ENCODE data around the gene STK11. TPM values are rescaled to one million over a fixed set of nuclear protein-coding genes. Genes with fewer than 3 reads are reported as not detected.

The STK11 gene
- polyA plus RNA-seq, 1 donor from 2014 or later, result 51.6 TPM

DNA sequence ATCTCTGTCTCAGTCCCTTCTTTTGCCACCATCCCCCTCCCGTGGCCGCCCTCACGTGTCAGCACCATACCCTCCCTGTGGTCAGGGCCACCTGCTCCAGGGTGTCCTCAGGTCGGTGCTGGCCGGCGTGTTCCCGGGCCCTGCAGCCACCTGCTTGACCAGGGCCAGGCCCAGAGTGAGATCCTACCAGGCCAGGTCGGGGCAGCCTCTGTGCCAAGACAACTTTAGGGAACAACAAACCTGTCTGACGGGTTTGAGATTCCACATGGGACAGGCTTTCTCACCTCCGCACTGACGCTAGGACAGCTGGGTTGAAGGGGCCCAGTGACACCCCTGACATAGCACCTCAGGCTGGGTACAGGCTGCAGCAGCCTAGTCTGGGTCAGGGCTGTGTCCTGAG lies 24.0 kb upstream of the STK11 start:
- H3K4me3 ChIP-seq (ENCODE audit: low read length), result no peak overlapping the region
- H2AFZ ChIP-seq (ENCODE audit: low read depth, low read length), result no peak overlapping the region
- no peak for TF ChIP-seq SMC3 (conservative IDR thresholded peaks at IDR 0.05; ENCODE audit: poor library complexity)
- TF ChIP-seq POLR2AphosphoS5 (IDR thresholded peaks at IDR 0.05), result no peak
- no peak for TF ChIP-seq EZH2 (IDR thresholded peaks at IDR 0.05; ENCODE audit: borderline replicate concordance, insufficient read depth, low read length, poor library complexity, severe bottlenecking)
- TF ChIP-seq TAF1 (IDR thresholded peaks at IDR 0.05; ENCODE audit: low read depth), result no peak
- TF ChIP-seq, protein P1, sequence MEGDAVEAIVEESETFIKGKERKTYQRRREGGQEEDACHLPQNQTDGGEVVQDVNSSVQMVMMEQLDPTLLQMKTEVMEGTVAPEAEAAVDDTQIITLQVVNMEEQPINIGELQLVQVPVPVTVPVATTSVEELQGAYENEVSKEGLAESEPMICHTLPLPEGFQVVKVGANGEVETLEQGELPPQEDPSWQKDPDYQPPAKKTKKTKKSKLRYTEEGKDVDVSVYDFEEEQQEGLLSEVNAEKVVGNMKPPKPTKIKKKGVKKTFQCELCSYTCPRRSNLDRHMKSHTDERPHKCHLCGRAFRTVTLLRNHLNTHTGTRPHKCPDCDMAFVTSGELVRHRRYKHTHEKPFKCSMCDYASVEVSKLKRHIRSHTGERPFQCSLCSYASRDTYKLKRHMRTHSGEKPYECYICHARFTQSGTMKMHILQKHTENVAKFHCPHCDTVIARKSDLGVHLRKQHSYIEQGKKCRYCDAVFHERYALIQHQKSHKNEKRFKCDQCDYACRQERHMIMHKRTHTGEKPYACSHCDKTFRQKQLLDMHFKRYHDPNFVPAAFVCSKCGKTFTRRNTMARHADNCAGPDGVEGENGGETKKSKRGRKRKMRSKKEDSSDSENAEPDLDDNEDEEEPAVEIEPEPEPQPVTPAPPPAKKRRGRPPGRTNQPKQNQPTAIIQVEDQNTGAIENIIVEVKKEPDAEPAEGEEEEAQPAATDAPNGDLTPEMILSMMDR (IDR thresholded peaks at IDR 0.05; ENCODE audit: poor library complexity, severe bottlenecking), result no peak
- no peak for TF ChIP-seq RAD21 (conservative IDR thresholded peaks at IDR 0.05)
- no peak for TF ChIP-seq MXI1 (conservative IDR thresholded peaks at IDR 0.05; ENCODE audit: poor library complexity, severe bottlenecking)
- no peak for TF ChIP-seq EP300 (conservative IDR thresholded peaks at IDR 0.05; ENCODE audit: poor library complexity, severe bottlenecking)
- TF ChIP-seq, protein P2, sequence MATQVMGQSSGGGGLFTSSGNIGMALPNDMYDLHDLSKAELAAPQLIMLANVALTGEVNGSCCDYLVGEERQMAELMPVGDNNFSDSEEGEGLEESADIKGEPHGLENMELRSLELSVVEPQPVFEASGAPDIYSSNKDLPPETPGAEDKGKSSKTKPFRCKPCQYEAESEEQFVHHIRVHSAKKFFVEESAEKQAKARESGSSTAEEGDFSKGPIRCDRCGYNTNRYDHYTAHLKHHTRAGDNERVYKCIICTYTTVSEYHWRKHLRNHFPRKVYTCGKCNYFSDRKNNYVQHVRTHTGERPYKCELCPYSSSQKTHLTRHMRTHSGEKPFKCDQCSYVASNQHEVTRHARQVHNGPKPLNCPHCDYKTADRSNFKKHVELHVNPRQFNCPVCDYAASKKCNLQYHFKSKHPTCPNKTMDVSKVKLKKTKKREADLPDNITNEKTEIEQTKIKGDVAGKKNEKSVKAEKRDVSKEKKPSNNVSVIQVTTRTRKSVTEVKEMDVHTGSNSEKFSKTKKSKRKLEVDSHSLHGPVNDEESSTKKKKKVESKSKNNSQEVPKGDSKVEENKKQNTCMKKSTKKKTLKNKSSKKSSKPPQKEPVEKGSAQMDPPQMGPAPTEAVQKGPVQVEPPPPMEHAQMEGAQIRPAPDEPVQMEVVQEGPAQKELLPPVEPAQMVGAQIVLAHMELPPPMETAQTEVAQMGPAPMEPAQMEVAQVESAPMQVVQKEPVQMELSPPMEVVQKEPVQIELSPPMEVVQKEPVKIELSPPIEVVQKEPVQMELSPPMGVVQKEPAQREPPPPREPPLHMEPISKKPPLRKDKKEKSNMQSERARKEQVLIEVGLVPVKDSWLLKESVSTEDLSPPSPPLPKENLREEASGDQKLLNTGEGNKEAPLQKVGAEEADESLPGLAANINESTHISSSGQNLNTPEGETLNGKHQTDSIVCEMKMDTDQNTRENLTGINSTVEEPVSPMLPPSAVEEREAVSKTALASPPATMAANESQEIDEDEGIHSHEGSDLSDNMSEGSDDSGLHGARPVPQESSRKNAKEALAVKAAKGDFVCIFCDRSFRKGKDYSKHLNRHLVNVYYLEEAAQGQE (IDR thresholded peaks at IDR 0.05; ENCODE audit: borderline replicate concordance), result no peak
- no peaks in the 10 kb centered on the region for H3K9me2 ChIP-seq (ENCODE audit: insufficient read depth, low read length)
- no peak overlapping the region for H3K4me2 ChIP-seq (ENCODE audit: low read length)
- H3K9ac ChIP-seq (ENCODE audit: low read length), result no peak overlapping the region
- no peaks in the 10 kb centered on the region for H3F3A ChIP-seq (ENCODE audit: insufficient read depth, low read length, poor library complexity, severe bottlenecking)
- H3K36me3 ChIP-seq (ENCODE audit: insufficient read depth, low read length), result no peaks in the 10 kb centered on the region
- H3K79me2 ChIP-seq (replicated peaks; ENCODE audit: insufficient read depth, low read length), result no peaks in the 10 kb centered on the region
- H3K27ac ChIP-seq (ENCODE audit: low read length), result no peak overlapping the region
- H3K9me3 ChIP-seq (ENCODE audit: low read length), result no peaks in the 10 kb centered on the region
- H4K20me1 ChIP-seq (ENCODE audit: insufficient read depth), result no peaks in the 10 kb centered on the region
- H3K27me3 ChIP-seq (ENCODE audit: insufficient read depth, low read depth, low read length), result no peaks in the 10 kb centered on the region

DNA sequence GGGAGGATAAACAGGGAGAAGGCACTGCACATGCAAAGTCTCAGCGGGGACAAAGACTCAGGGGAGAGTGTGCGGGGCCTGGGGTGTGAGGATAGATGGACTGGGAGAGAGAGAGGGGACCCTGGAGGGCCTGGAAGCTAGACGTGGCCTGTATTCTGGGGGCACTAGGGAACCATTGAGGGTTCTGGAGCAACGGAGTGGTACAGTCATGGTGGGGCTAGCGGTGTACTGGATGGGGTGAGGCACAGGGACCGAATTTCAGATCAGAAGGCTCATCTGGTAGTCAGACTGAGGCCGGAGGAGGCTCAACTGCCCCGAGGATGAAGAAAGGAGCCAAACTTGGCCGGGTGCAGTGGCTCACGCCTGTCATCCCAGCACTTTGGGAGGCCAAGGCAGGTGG lies 23.5 kb upstream of the STK11 start:
- Histone ChIP-seq H3K4me3 (ENCODE audit: low read length) (no peak overlapping the region), H3K9me2 (ENCODE audit: insufficient read depth, low read length) (no peaks in the 10 kb centered on the region), H3K27ac (ENCODE audit: low read length) (no peak overlapping the region), H3K27me3 (ENCODE audit: insufficient read depth, low read depth, low read length) (no peaks in the 10 kb centered on the region), H3K9ac (ENCODE audit: low read length) (no peak overlapping the region), H3K36me3 (ENCODE audit: insufficient read depth, low read length) (no peaks in the 10 kb centered on the region), H3K9me3 (ENCODE audit: low read length) (no peaks in the 10 kb centered on the region), H3F3A (ENCODE audit: insufficient read depth, low read length, poor library complexity, severe bottlenecking) (no peaks in the 10 kb centered on the region), H4K20me1 (ENCODE audit: insufficient read depth) (no peaks in the 10 kb centered on the region), H3K4me2 (ENCODE audit: low read length) (no peak overlapping the region), H3K79me2 (replicated peaks; ENCODE audit: insufficient read depth, low read length) (no peaks in the 10 kb centered on the region), H2AFZ (ENCODE audit: low read depth, low read length) (no peak overlapping the region)
- TF ChIP-seq, protein P1 (IDR thresholded peaks at IDR 0.05; ENCODE audit: poor library complexity, severe bottlenecking), result no peak
- TF ChIP-seq, protein P2 (IDR thresholded peaks at IDR 0.05; ENCODE audit: borderline replicate concordance), result no peak
- TF ChIP-seq RAD21 (conservative IDR thresholded peaks at IDR 0.05), result no peak
- TF ChIP-seq EP300 (conservative IDR thresholded peaks at IDR 0.05; ENCODE audit: poor library complexity, severe bottlenecking), result no peak
- TF ChIP-seq MXI1 (conservative IDR thresholded peaks at IDR 0.05; ENCODE audit: poor library complexity, severe bottlenecking), result no peak
- TF ChIP-seq POLR2AphosphoS5 (IDR thresholded peaks at IDR 0.05), result no peak
- TF ChIP-seq EZH2 (IDR thresholded peaks at IDR 0.05; ENCODE audit: borderline replicate concordance, insufficient read depth, low read length, poor library complexity, severe bottlenecking), result no peak
- TF ChIP-seq SMC3 (conservative IDR thresholded peaks at IDR 0.05; ENCODE audit: poor library complexity), result no peak
- no peak for TF ChIP-seq TAF1 (IDR thresholded peaks at IDR 0.05; ENCODE audit: low read depth)

All from neural cell (in vitro differentiated cells).